HG02973 (cell line): ENCODE results near the gene DENND5B.
"Not testable (repeated sequence)": the region's sequence is repeated elsewhere in the genome, so short reads cannot be mapped to it uniquely, and the experiment has no call there.

Experiments used
- ATAC-seq: cut with Tn5 transposase; IDR thresholded peaks from one replicate; pipeline ENCODE4 v1.9.1; 2021; ENCODE audit warnings: moderate library complexity; ENCODE audit not compliant: unreplicated experiment

Gene DENND5B

DNA sequence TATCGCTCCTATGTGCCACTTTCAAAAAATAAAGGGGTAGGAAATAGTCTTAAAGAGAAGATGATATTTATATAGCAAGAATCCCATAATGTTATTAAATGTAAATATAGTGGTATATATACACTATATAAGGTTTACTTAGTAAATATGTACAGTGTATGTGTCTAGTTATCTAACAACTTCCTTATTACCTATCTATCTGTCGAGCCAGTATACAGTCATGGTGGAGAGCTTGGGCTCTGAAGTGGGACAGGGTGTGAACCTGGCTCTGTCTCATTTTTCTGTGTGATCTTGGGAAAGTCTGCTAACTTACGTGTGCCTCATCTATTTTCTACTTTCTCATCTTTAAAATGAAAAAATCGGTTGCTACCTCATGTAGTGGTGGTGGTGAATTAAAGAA, 202.2 kb downstream of the DENND5B start:
- ATAC-seq: no peak

DNA sequence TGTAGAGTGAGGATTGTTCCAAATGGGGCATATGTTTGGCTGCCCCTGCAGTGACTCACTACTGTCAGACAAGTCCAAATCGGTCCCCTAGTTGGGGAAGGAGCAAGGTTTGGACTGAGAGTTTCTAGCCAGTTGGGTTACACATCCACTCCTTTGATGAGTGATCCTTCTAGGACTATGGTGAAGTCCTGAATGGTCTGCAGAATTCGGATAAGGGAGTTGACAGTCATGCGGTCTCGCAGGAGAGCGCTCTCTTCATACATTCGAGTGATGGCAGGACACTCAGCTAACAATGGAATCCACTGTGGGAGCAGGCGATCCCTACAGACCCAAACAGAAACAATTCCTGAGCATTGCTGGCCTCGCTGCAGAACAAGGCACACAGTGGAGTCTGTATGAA, 203.5 kb downstream of the DENND5B start:
- ATAC-seq: no peak

DNA sequence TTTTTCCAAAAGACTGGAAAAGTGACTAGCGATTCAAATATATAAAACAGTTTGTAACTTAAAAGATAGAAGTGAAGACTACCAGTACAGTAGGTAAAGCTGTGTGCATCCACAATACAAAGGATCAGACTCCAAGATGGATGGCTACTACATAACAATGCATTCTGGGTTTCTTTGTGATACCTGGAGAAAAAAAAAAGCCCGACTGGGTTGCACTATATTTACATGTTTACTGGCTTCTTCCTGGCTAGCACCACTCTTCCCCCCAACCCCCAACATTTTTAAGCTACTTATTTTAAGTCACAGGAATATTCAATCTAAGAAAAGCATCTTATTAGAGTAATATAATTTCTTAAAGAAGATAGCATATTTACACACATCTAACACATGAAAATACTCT, 203.9 kb downstream of the DENND5B start:
- ATAC-seq: no peak

DNA sequence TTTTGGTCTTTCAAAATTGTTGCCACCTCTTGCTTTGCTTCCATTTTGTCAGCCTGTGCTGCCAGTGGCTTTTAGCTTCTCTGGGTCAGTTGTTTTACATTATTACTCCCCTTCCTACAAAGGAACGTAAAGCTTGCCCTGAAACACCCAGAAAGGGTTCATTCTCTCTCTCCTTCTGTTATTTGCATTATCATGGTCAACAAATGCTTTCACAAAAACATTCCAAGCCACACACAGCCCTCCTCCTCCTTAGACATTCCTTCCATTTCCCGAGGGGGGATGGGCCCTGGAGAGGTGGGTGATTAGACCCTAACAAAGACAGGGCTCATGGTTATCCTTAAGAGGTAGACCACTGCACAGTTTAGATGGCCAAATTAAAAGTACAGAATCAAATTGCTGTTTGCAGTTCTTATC, 204.6 kb downstream of the DENND5B start:
- no peak for ATAC-seq

DNA sequence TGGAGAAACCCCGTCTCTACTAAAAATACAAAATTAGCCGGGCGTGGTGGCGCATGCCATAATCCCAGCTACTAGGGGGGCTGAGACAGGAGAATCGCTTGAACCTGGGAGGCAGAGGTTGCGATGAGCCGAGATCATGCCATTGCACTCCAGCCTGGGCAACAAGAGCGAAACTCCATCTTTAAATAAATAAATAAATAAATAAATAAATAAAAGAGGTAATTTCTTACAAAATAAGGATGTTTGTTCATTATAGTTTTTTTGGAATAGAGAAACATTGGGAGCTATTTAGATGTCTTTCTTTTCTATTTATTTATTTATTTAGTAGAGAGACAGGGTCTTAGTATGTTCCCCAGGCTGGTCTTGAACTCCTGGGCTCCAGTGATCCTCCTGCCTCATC, 213.7 kb downstream of the DENND5B start:
- ATAC-seq: not testable (repeated sequence)

DNA sequence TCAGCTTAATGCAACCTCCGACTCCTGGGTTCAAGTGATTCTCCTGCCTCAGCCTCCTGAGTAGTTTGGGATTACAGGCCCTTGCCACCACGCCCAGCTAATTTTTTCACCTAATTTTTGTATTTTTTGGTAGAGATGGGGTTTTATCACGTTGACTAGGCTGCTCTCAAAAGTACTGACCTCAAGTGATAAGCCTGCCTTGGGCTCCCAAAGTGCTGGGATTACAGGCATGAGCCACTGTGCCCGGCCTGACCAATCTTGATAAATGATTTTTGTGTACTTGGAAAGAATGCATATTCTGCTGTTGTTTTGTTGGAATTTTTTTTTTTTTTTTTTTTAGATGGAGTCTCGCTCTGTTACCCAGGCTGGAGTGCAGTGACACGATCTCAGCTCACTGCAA, 215.5 kb downstream of the DENND5B start:
- ATAC-seq: not testable (repeated sequence)

DNA sequence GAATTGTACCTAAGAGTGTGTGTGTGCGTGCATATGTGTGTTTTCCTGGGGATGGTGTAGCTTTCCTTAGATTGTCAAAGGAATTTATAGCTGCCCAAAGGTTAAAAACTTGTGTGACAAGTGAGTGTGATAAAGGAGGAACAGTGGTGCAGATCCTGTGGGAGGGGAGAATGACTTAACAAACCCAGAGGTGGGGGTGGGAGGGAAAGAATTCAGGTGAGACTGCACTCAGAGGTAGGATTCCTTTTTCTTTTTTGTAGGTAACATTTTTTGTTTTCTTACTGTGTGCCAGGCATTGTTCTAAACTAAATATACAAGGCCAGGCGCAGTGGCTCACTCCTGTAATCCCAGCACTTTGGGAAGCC, 219.7 kb downstream of the DENND5B start:
- no peak for ATAC-seq

DNA sequence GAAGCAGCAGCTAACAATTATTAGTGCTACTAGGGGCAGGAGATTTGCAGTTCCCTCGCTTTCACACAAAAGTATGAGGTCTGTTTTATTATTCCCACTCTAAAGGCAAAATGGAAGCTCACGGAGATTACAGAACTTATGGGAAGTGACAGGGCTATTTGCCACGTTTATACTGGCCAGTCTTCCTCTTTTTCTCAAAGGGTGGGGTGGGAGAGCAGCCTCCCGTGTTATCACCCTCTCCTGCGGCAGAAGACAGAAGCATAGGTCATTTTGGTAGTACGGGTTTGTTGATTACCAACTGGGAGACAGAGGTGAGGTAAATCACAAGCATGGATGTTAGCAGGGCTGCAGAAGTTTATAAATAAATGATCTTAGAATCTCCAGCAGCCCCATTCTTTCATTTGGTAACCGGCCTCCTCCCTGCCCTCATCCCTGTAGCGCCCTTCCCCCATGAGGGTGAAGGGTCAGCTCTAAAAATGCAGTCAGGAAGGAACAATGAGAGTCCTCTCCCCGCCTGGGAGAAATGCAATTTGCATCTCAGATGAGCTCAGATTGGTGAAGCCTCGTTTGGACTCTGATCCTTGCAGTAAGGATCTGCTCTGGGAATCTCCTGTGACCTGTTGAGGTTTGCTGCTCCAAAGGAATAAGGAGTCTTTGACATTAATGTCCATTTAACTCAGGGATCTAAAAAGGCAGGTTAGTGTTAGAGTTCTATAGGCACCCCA, 220.2 kb downstream of the DENND5B start:
- ATAC-seq: no peak

DNA sequence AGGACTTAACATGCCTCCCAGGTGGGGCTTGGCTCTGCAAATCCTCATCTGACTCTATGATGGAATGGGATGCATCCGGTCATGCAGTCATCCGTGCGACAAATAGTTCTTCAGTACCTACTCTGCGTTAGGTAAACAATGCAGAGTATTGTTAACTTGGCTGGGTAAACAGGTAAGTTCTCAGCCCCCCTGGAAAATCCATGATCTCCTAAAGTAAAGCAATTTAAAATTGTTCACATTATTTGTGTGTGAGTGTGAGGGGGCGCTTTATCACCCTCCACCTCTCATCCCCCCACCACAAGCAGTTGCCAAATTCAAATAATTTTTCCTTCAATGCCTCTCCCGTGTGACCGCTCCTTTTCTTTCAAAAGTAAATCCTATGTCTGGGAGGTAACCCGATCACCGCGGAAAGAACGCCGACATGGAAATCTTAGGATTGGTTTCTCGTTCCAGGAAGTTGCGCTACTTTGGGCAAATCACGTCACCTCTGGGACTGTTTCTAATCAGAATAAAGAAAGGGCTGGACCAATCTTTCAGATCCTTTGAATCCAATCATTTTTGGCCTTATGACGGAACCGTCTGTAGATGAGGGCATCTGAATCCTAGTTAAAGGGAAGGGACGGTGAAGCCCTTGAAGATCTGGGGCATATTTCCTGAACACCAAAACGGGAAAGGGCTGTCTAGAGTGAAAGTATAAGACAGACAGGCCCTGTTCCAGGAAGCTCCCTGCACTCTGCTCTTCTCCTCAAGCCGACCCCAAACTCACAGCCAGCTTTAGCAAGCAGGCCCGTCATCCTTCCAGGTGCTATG, 221.0 kb downstream of the DENND5B start:
- ATAC-seq: no peak

DNA sequence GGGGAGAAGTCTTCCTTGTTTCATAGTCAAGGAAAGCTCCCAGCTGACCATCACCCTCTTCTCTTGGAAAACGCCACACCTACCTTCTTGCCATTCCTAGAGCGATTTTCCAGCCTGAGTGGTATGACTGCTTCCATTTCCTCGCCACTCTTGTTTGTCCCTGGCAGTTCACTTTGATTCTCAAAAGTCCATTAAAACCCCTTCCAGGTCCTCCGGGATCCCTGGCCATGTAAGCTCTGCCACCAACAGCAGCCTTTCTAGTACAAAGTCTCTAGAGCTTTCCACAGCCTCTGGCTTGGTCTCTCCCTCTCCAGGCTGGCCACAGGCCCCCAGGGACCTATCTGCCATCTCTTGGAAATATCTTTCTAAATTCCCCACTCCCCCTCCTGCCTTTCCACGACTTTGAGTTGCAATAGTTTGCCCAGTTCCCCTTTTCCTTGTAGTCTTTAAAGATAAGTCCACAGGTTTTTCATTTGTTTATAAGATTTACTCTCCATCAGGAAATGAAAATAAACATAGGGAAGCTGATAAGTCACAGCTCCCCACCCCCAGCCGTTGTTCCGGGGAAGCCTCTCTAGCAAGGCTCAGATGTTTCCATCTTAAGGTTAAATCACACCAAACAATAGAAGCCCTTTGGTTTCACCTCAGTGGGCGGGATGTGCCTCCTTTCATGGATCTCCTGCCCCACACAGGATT, 222.1 kb downstream of the DENND5B start:
- no peak for ATAC-seq

DNA sequence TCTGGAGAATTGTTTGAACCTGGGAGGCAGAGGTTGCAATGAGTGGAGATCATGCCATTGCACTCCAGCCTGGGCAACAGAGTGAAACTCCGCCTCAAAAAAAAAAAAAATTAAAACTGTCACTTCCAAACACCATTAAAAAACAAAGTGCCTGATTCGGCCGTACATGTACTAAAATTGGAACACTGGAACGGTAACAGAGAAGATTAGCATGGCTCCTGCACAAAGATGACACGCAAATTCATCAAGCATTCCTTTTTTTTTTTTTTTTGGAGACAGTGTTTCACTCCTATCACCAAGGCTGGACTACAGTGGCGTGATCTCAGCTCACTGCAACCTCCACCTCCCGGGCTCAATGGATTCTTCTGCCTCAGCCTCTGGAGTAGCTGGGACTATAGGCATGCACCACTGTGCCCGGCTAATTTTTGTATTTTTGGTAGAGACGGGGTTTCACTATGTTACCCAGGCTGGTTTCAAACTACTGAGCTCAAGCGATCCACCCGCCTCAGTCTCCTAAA, 224.8 kb downstream of the DENND5B start:
- no peak for ATAC-seq

DNA sequence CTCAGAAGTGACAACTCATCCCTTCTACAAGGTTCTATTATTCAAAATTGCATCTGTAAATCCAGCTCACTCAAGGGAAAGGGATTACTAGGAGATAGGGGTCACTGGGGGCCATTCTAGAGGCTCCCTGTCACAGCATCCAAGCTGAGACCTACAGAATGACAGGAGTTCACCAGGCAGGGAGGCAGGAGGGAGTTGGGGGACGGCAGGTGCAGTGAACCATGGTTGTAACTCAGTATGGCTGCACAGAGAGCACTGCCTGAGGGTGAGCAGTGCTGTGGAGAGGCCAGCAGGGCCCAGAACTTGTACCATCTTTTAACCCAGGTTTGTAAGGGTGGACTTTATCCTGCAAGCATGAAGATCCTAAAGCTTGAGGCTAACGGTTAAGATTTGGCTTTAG, 227.1 kb downstream of the DENND5B start:
- no peak for ATAC-seq

DNA sequence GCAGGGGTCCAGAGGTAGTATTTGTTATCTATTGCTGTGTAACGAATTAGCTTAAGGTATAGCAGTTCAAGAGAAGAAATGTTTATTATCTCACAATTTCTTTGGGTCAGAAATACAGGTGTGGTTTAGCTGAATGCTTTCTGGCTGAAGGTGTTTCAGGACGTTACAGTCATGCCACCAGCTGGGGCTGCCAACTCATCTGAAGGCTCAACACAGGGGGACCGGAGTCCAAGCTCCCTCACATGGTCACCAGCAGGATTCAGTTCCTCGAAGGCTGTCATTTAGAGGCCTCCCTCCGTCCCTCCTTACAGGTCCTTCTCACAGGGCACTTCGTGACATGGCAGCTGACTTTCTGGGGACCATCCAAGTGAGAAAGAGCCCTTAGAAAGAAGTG, 227.5 kb downstream of the DENND5B start:
- no peak for ATAC-seq

DNA sequence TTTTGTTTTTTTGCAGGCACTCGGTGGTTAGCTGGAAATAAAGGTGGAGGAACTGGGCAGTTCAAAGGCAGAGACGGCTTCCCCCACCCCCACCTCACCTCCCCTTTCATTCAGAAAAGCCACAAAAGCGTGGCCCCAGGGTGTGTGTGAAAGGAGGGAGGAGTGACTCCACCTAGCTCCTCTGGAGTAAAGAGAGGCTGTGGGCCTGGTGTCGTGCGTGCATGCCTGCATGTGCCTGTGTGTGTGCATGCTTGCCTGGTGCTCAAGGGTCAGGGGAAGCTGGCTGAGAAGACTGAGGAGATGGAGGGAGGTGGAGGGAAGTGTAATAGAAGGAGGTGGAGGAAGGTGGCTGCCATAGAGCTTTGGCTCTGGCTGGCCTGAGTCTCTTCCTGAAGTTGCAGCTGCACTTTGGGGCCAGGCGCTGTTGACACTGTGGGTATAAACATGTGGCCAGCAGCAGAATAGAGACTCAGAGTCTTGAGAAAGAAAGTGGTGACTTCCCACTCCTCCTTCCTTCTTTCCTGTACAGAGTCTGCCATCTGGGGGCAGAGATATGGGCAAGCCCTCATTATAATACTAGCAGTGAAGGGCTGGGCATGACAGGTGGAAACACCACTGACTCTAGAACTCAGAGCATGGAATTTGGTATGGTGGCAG, 228.0 kb downstream of the DENND5B start:
- peak; percentile 61 for ATAC-seq

DNA sequence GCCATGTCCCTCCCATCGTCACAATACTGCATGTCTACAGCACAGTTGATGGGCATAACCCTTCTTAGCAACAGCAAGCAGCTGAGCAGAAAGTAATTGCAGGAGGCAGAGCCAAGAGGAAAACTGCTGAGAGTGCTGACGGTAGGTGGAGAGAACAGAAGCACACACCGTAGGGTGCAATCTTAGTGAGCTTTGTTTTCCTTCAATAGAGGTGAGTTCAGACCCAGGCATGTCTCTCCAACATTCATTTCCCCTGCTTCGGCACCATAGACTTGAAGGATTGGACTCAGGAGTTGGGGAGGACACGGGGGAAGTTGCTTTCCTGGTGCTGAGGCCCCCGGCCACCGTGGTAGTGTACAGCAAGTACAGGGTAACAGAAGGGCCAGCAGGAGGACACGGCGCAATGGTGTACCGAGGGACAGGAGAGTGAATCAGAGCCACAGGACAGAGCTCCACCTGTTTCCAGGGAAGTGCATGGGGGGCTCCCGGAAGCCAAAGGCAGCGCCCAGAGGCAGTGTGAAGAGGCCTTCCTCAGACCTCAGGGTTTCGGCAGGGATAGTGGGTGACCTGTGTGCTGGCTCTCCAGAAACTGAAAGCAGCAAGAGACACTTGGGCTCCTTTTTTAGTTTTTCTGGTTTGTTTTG, 228.7 kb downstream of the DENND5B start:
- ATAC-seq: peak; percentile 45

DNA sequence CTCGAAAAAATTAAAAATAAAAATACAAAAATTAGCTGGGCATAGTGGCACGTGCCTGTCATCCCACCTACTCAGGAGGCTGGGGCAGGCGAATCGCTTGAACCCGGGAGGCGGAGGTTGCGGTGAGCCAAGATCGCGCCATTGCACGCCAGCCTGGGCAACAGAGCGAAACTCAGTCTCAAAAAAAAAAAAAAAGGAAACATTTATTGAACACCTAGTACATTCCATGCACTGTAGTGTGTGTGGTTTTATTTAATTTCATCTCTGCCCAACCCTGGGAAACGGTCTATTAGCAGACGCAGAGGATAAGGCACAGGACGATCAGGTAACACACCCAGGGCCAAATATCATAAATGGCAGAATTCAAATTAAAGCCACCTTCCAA, 229.2 kb downstream of the DENND5B start:
- no peak for ATAC-seq

DNA sequence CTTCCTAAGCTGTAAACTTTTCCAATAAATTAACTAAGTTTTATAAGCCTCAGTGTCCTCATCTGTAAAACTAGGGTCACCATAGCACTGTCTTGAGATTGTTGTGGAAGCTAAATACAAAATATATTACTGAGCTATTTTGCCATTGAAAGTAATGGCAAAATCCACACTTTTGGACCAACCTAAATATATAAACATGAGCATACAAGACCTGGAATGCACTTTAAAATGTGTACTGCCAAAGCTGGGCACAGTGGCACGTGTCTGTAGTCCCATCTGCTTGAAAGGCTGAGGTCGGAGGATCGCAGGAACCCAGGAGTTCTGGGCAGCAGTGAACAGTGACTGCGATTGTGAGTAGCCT, 235.2 kb downstream of the DENND5B start:
- no peak for ATAC-seq

DNA sequence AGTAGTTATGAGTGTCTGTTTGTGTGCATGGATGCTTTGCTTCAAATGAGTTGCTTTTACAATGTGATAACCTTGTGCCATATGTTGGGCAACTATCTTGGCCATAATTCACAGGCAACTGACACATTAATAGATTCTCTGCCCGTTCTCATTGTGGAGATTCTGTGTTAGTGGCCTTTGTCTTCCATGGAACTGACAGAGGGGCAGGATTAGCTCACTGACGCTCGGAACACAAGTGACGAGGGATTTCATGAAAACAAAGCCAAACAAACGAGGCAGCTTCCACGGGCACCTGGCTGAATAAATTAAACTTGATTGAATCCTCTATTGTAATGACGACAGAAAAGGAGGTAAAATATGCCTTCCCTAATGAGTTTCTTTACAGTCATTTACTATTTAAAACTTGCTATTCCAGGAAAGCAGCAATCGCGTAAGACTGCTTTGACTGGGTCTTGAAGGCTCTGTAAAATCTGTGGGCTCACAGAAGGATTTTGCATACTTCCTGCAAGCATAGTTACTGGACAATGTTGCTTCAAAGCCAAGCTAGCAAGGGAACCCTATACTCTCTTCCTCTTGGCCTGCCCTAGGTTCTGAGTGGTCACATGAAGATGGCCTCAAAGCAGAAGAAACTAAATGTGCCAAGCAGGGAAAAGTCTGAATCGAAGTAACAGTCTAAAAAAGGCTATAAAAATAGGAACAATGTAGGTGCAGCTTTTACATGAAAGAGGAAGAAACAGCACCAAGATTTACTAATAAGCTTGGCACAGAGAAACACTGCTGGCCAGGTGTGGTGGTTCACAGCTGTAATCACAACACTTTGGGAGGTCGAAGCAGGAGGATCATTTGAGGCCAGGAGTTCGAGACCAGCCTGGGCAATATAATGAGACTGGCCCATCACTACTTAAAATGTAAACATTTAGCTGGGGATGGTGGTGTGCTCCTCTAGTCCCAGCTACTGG, 236.9 kb downstream of the DENND5B start:
- ATAC-seq: no peak

DNA sequence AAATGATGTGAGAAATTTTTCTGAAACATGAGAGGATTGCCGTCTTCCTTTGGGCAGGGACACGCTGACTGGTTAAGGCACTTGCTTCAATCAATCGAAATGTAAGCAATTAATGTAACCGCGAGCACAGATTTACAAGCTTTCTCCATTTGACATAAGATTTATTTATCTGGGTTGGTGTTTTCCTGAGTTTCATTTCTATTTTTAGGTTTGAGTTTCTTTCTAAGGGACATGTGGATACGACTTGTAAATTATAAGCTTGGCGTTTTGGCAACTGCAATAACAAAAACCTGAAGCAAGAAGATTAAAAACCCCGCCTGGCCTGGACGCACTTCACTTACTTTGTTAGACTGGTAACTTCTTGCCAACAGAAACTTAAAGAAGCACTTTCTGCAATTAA, 244.7 kb downstream of the DENND5B start:
- ATAC-seq: no peak

DNA sequence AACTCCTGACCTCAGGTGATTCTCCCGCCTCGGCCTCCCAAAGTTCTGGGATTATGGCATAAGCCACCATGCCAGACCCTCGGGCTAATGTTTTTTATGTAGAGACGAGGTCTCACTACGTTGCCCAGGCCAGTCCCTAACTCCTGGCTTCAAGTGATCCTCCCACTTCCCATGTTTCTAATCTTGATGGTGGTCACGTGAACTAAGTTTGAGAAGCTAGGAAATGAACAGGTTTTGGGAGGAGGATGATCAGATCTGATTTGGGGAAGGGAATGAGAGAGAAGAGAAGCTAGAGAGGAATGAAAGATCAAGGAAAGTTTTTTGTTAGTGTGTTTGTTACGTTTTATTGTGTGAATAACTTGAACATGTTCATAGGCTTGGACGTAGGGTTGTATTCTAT, 247.8 kb downstream of the DENND5B start:
- ATAC-seq: no peak
